ENCODE data around the gene TMEM54. TPM values are rescaled to one million over a fixed set of nuclear protein-coding genes. Genes with fewer than 3 reads are reported as not detected.

Gene TMEM54
- total and polyA plus RNA-seq, 2 experiments from 2014 or later, result 11.2 to 11.7 TPM

DNA sequence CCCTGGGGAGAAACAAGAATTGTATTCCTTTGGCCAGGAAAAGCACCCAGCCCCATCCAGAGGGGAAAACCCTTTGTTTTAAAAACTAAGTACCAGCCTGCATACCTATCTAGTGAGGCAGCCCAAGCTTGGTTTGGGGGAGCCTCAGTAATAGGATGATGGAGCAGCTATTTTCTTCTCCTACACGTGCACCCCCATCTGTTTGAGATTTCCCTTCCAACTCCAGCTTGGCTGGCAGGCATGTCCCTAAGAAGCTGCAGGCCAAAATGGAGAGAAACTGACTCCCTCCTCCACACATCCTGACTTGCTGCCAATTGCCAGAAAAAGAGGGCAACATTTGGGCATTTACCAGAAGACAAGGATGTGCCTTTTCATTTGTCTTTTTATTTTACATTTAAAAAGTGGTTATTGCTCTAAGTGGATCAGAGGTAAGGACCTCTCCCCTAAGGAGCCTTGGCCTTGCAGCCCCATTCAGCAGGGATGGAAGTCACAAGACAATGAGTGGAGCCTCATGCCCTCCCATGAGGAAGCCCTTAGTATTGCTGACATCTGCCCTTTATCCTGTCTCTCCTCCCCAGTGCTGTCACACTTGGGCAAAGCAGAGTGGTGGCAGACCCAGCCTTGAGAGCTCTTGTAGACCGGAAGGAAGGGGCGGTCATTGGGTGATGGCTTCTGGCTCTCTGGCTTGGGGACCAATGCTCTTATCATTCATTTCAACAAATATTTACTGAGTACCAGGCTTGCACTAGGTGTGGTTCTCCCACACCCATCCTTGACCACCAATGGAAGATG, 39.1 kb downstream of the TMEM54 start:
- no peaks in the 10 kb centered on the region for H3K9me2 ChIP-seq (ENCODE audit: insufficient read depth)
- H4K20me1 ChIP-seq (replicated peaks; ENCODE audit: insufficient read depth), result peaks cover 14% of the 10 kb centered on the region; the same call in 1 of the 2 replicates
- H3K4me1 ChIP-seq (ENCODE audit: insufficient read depth), result no peaks in the 10 kb centered on the region
- H3F3A ChIP-seq (replicated peaks; ENCODE audit: low read depth), result no peaks in the 10 kb centered on the region
- no peak overlapping the region for H3K4me3 ChIP-seq
- Mint-ChIP-seq H3K4me3 (no peak overlapping the region), H3K27me3 (ENCODE audit: insufficient read depth, low read depth, poor library complexity) (no peaks in the 10 kb centered on the region), H3K4me1 (no peaks in the 10 kb centered on the region), H3K27ac (no peak overlapping the region), H3K9me3 (no peaks in the 10 kb centered on the region), H3K36me3 (ENCODE audit: low read depth) (peaks cover 9% of the 10 kb centered on the region; the same call in 2 of the 3 replicates)
- TF ChIP-seq EZH2 (IDR thresholded peaks at IDR 0.05; ENCODE audit: low read depth, unreplicated experiment) (no peak), CREB1 (CRISPR knock-in tag; IDR thresholded peaks at IDR 0.05; ENCODE audit: low read depth) (no peak), ZNF114 (CRISPR knock-in tag; IDR thresholded peaks at IDR 0.05) (no peak), JUNB (IDR thresholded peaks at IDR 0.05; ENCODE audit: unreplicated experiment) (no peak), EZH2phosphoT487 (IDR thresholded peaks at IDR 0.05; ENCODE audit: unreplicated experiment) (no peak)
- TF ChIP-seq, protein P1, sequence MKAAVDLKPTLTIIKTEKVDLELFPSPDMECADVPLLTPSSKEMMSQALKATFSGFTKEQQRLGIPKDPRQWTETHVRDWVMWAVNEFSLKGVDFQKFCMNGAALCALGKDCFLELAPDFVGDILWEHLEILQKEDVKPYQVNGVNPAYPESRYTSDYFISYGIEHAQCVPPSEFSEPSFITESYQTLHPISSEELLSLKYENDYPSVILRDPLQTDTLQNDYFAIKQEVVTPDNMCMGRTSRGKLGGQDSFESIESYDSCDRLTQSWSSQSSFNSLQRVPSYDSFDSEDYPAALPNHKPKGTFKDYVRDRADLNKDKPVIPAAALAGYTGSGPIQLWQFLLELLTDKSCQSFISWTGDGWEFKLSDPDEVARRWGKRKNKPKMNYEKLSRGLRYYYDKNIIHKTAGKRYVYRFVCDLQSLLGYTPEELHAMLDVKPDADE (IDR thresholded peaks at IDR 0.05), result no peak
- TF ChIP-seq, protein P2, sequence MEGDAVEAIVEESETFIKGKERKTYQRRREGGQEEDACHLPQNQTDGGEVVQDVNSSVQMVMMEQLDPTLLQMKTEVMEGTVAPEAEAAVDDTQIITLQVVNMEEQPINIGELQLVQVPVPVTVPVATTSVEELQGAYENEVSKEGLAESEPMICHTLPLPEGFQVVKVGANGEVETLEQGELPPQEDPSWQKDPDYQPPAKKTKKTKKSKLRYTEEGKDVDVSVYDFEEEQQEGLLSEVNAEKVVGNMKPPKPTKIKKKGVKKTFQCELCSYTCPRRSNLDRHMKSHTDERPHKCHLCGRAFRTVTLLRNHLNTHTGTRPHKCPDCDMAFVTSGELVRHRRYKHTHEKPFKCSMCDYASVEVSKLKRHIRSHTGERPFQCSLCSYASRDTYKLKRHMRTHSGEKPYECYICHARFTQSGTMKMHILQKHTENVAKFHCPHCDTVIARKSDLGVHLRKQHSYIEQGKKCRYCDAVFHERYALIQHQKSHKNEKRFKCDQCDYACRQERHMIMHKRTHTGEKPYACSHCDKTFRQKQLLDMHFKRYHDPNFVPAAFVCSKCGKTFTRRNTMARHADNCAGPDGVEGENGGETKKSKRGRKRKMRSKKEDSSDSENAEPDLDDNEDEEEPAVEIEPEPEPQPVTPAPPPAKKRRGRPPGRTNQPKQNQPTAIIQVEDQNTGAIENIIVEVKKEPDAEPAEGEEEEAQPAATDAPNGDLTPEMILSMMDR (conservative IDR thresholded peaks at IDR 0.05; ENCODE audit: low read depth in 2 of 2), result no peak
- TF ChIP-seq, protein P3, sequence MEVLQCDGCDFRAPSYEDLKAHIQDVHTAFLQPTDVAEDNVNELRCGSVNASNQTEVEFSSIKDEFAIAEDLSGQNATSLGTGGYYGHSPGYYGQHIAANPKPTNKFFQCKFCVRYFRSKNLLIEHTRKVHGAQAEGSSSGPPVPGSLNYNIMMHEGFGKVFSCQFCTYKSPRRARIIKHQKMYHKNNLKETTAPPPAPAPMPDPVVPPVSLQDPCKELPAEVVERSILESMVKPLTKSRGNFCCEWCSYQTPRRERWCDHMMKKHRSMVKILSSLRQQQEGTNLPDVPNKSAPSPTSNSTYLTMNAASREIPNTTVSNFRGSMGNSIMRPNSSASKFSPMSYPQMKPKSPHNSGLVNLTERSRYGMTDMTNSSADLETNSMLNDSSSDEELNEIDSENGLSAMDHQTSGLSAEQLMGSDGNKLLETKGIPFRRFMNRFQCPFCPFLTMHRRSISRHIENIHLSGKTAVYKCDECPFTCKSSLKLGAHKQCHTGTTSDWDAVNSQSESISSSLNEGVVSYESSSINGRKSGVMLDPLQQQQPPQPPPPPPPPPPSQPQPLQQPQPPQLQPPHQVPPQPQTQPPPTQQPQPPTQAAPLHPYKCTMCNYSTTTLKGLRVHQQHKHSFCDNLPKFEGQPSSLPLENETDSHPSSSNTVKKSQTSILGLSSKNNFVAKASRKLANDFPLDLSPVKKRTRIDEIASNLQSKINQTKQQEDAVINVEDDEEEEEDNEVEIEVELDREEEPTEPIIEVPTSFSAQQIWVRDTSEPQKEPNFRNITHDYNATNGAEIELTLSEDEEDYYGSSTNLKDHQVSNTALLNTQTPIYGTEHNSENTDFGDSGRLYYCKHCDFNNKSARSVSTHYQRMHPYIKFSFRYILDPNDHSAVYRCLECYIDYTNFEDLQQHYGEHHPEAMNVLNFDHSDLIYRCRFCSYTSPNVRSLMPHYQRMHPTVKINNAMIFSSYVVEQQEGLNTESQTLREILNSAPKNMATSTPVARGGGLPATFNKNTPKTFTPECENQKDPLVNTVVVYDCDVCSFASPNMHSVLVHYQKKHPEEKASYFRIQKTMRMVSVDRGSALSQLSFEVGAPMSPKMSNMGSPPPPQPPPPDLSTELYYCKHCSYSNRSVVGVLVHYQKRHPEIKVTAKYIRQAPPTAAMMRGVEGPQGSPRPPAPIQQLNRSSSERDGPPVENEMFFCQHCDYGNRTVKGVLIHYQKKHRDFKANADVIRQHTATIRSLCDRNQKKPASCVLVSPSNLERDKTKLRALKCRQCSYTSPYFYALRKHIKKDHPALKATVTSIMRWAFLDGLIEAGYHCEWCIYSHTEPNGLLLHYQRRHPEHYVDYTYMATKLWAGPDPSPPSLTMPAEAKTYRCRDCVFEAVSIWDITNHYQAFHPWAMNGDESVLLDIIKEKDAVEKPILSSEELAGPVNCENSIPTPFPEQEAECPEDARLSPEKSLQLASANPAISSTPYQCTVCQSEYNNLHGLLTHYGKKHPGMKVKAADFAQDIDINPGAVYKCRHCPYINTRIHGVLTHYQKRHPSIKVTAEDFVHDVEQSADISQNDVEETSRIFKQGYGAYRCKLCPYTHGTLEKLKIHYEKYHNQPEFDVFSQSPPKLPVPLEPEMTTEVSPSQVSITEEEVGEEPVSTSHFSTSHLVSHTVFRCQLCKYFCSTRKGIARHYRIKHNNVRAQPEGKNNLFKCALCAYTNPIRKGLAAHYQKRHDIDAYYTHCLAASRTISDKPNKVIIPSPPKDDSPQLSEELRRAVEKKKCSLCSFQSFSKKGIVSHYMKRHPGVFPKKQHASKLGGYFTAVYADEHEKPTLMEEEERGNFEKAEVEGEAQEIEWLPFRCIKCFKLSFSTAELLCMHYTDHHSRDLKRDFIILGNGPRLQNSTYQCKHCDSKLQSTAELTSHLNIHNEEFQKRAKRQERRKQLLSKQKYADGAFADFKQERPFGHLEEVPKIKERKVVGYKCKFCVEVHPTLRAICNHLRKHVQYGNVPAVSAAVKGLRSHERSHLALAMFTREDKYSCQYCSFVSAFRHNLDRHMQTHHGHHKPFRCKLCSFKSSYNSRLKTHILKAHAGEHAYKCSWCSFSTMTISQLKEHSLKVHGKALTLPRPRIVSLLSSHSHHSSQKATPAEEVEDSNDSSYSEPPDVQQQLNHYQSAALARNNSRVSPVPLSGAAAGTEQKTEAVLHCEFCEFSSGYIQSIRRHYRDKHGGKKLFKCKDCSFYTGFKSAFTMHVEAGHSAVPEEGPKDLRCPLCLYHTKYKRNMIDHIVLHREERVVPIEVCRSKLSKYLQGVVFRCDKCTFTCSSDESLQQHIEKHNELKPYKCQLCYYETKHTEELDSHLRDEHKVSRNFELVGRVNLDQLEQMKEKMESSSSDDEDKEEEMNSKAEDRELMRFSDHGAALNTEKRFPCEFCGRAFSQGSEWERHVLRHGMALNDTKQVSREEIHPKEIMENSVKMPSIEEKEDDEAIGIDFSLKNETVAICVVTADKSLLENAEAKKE (CRISPR knock-in tag; IDR thresholded peaks at IDR 0.05), result no peak
- DNase-seq (ENCODE audit: low spot score) (no peak), ATAC-seq (no peak; the same call in 2 of the 3 replicates)
- H3K27ac ChIP-seq (ENCODE audit: low read depth), result no peak overlapping the region
- no peaks in the 10 kb centered on the region for H3K36me3 ChIP-seq (ENCODE audit: insufficient read depth)
- no peaks in the 10 kb centered on the region for H3K79me2 ChIP-seq (replicated peaks; ENCODE audit: insufficient read depth)
- no peak overlapping the region for H3K4me2 ChIP-seq
- H3K27me3 ChIP-seq (ENCODE audit: insufficient read depth), result no peaks in the 10 kb centered on the region
- no peak overlapping the region for H2AFZ ChIP-seq
